Measurements from ENCODE around the gene DHX8.
"Not testable (repeated sequence)": the region's sequence is repeated elsewhere in the genome, so short reads cannot be mapped to it uniquely, and the experiment has no call there.

The DHX8 gene

GRCh38 chr17:43462569-43462968 lies 21.2 kb upstream of the DHX8 start:
- not testable (repeated sequence) for DNase-seq (ENCODE audit: low read depth in 2 of 2)

- DNase-seq (ENCODE audit: low read depth in 2 of 2) = no peak
Measured at GRCh38 chr17:43463241-43463640, 20.5 kb upstream of the DHX8 start.

- DNase-seq (ENCODE audit: low read depth in 2 of 2) = no peak
Measured at GRCh38 chr17:43464046-43464445, 19.7 kb upstream of the DHX8 start.

- no peak for DNase-seq (ENCODE audit: low read depth in 2 of 2)
Measured at GRCh38 chr17:43465049-43465448, 18.7 kb upstream of the DHX8 start.

GRCh38 chr17:43467981-43468581 lies 15.7 kb upstream of the DHX8 start:
- no peak for DNase-seq (ENCODE audit: low read depth in 2 of 2)

GRCh38 chr17:43468691-43469139 lies 15.1 kb upstream of the DHX8 start:
- no peak for DNase-seq (ENCODE audit: low read depth in 2 of 2)

- DNase-seq (ENCODE audit: low read depth in 2 of 2) = no peak
Measured at GRCh38 chr17:43469145-43469544, 14.6 kb upstream of the DHX8 start.

- DNase-seq (ENCODE audit: low read depth in 2 of 2) = no peak
Measured at GRCh38 chr17:43471585-43472160, 12.1 kb upstream of the DHX8 start.

- no peak for DNase-seq (ENCODE audit: low read depth in 2 of 2)
Measured at GRCh38 chr17:43475494-43476089, 8.2 kb upstream of the DHX8 start.

GRCh38 chr17:43476306-43476705 lies 7.5 kb upstream of the DHX8 start:
- DNase-seq (ENCODE audit: low read depth in 2 of 2) = not testable (repeated sequence)

- no peak for DNase-seq (ENCODE audit: low read depth in 2 of 2)
Measured at GRCh38 chr17:43477832-43478634, 5.7 kb upstream of the DHX8 start.

GRCh38 chr17:43479948-43480347 lies 3.8 kb upstream of the DHX8 start:
- DNase-seq (ENCODE audit: low read depth in 2 of 2) = no peak

- no peak for DNase-seq (ENCODE audit: low read depth in 2 of 2)
Measured at GRCh38 chr17:43482103-43483012, 1.4 kb upstream of the DHX8 start.

- DNase-seq (ENCODE audit: low read depth in 2 of 2) = no peak
Measured at GRCh38 chr17:43490621-43491020, 6.8 kb downstream of the DHX8 start.

- not testable (repeated sequence) for DNase-seq (ENCODE audit: low read depth in 2 of 2)
Measured at GRCh38 chr17:43509440-43509839, 25.7 kb downstream of the DHX8 start.

- not testable (repeated sequence) for DNase-seq (ENCODE audit: low read depth in 2 of 2)
Measured at GRCh38 chr17:43511199-43511598, 27.4 kb downstream of the DHX8 start.

GRCh38 chr17:43515656-43516055 lies 31.9 kb downstream of the DHX8 start:
- DNase-seq (ENCODE audit: low read depth in 2 of 2) = no peak

- no peak for DNase-seq (ENCODE audit: low read depth in 2 of 2)
Measured at GRCh38 chr17:43517161-43517560, 33.4 kb downstream of the DHX8 start.

GRCh38 chr17:43517615-43518386 lies 34.0 kb downstream of the DHX8 start:
- DNase-seq (ENCODE audit: low read depth in 2 of 2) = no peak

- no peak for DNase-seq (ENCODE audit: low read depth in 2 of 2)
Measured at GRCh38 chr17:43521389-43521788, 37.6 kb downstream of the DHX8 start.
